ENCODE results near the gene EXD3. TPM values are rescaled to one million over a fixed set of nuclear protein-coding genes. Genes with fewer than 3 reads are reported as not detected.

The EXD3 gene
- total and polyA plus RNA-seq, 4 donors: 9.4 to 43.5 (median 27.6) TPM

DNA sequence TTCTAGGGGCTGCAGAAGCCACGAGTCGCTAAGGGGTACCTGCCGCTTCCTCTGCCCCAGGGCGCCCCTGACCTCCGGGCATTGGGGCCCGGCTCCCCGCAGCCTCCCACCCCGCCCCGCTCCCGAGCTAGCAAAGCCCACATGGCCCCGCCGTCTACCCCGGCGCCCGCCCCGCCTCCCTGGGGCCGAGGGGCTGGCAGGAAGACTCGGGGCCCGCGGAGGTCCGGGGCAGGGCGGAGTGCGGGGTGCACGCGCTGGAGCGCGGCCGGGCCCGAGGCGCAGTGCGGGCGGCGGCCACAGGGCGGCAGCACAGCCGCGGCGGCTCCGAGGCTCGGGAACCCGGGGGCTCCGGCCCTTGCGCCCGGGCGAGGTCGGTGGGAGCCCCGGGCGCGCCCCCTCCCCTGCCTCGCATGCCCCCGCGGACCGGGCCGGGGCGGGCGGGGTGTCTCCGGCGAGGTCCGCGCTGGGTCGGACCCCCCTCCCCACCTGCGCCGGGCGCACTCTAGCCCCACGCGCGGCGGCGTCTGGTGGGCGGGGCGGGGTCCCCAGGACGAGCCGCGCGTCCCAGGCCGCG, 127.6 kb downstream of the EXD3 start:
- Histone ChIP-seq H3K27me3 (ENCODE audit: control insufficient read depth, insufficient read depth, low read length) (no peaks in the 10 kb centered on the region), H3K36me3 (ENCODE audit: control insufficient read depth, insufficient read depth, low read length) (peaks cover 23% of the 10 kb centered on the region), H3K9me3 (ENCODE audit: control insufficient read depth, insufficient read depth, low read length) (no peaks in the 10 kb centered on the region), H3K4me1 (ENCODE audit: control insufficient read depth, insufficient read depth, low read length) (peaks cover 49% of the 10 kb centered on the region), H3K27ac (ENCODE audit: low read depth, low read length) (no peak overlapping the region), H3K4me3 (ENCODE audit: low read depth, low read length) (no peak overlapping the region)
- peak in 2 of 6 donors; percentile 60 to 62 for DNase-seq (ENCODE audit: low read depth in 4 of 6, low spot score in 6 of 6)
- under 1% methylated on average over 74 of the region's 76 CpGs for WGBS (ENCODE audit: insufficient coverage)

DNA sequence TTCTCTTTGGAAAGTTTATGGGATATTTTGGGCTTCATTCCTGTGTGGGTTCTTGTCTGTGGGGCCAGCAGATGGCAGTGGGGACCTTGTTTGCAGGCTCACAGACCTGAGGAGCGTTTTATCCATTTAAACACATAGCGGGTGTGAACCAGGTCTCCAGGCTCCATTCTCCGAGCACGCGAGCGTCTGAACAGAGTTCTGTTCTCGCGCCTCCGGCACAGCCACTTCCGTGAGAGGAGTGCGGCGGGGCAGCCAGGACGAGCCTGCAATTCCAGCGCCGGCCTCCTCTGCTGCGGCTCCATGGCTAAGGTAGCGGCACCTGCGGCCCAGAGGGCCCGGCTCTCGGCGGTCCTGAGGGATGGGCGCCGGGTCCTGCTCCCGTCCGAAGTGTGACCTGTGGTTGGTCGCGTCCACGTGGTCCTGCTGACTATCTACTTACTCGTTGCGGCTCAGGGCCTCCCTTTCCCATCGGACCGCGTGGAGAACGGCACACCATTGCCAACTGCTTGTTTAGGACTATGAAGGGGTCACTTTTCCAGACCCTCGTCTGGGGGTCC, 128.2 kb downstream of the EXD3 start:
- no peak overlapping the region for H3K4me3 ChIP-seq (ENCODE audit: low read depth, low read length)
- H3K9me3 ChIP-seq (ENCODE audit: control insufficient read depth, insufficient read depth, low read length): no peaks in the 10 kb centered on the region
- WGBS (ENCODE audit: insufficient coverage): 23% methylated on average over 35 of the region's 35 CpGs
- peaks cover 23% of the 10 kb centered on the region for H3K36me3 ChIP-seq (ENCODE audit: control insufficient read depth, insufficient read depth, low read length)
- no peak overlapping the region for H3K27ac ChIP-seq (ENCODE audit: low read depth, low read length)
- peaks cover 43% of the 10 kb centered on the region for H3K4me1 ChIP-seq (ENCODE audit: control insufficient read depth, insufficient read depth, low read length)
- no peaks in the 10 kb centered on the region for H3K27me3 ChIP-seq (ENCODE audit: control insufficient read depth, insufficient read depth, low read length)
- peak in 1 of 6 donors; percentile 77 for DNase-seq (ENCODE audit: low read depth in 4 of 6, low spot score in 6 of 6)

DNA sequence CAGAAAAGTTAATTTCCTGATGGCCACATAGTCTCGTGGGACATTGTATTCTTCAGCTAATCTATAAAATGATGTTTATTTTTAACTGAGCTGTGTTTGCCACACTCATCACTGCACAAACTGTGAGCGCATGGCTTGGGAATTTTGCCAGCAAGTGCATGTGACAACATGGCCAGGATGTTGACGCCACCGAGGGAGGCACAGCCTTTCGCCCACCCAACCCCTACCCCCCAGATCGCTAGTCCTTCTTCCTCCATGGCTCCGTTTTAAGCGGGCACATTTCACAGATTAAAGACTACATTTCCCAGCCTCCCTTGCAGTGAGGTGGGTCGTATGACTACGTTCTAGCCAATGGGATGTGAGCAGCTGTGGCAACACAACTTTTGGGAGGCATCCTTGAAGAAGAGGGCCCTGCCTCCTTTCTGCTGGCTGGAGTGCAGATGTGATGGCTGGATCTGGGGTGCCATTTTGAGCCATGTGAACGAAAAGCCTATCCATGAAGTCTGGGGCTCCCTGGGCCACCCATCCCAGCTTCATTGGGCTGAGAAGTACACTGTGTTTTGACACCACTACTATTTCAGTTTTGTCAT, 128.8 kb downstream of the EXD3 start:
- Histone ChIP-seq H3K4me3 (ENCODE audit: low read depth, low read length) (no peak overlapping the region), H3K27ac (ENCODE audit: low read depth, low read length) (no peak overlapping the region), H3K4me1 (ENCODE audit: control insufficient read depth, insufficient read depth, low read length) (peaks cover 39% of the 10 kb centered on the region), H3K36me3 (ENCODE audit: control insufficient read depth, insufficient read depth, low read length) (peaks cover 20% of the 10 kb centered on the region), H3K27me3 (ENCODE audit: control insufficient read depth, insufficient read depth, low read length) (no peaks in the 10 kb centered on the region), H3K9me3 (ENCODE audit: control insufficient read depth, insufficient read depth, low read length) (no peaks in the 10 kb centered on the region)
- 70% methylated on average over 4 of the region's 11 CpGs for WGBS (ENCODE audit: insufficient coverage)
- peak in 1 of 6 donors; percentile 62 for DNase-seq (ENCODE audit: low read depth in 4 of 6, low spot score in 6 of 6)

DNA sequence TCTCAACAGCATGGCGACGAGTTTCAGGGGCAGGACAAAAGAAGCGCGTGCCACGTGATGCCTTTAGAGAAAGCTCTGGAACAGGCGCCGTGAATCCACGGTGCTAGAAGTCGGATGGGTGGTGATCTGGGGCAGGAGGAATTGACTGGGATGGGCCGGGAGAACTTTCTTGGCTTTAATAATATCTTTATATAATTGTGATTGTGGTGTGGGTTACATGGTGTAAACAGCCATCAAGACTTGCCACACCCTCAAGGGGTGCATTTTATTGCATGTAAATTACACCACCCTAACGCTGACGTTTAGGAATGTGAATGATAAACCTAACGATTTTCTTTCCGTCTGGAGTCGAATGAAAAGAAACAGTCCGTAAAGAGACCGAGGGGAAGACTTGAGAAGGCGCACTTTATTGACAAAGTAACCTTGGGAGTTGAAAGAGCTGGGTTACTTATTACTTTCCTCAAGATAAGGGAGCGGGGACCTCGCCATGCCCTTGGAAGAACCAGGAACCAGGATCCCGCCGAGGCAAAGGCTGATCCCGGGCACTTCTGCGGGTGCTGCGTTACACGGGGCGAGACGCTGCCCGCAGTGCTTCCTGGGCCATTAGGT, 129.4 kb downstream of the EXD3 start:
- WGBS (ENCODE audit: insufficient coverage): 87% methylated on average over 22 of the region's 29 CpGs
- H3K4me1 ChIP-seq (ENCODE audit: control insufficient read depth, insufficient read depth, low read length): peaks cover 33% of the 10 kb centered on the region
- DNase-seq (ENCODE audit: low read depth in 4 of 6, low spot score in 6 of 6): no peak
- no peak overlapping the region for H3K4me3 ChIP-seq (ENCODE audit: low read depth, low read length)
- H3K36me3 ChIP-seq (ENCODE audit: control insufficient read depth, insufficient read depth, low read length): peaks cover 14% of the 10 kb centered on the region
- H3K27ac ChIP-seq (ENCODE audit: low read depth, low read length): no peak overlapping the region
- H3K27me3 ChIP-seq (ENCODE audit: control insufficient read depth, insufficient read depth, low read length): no peaks in the 10 kb centered on the region
- H3K9me3 ChIP-seq (ENCODE audit: control insufficient read depth, insufficient read depth, low read length): no peaks in the 10 kb centered on the region

DNA sequence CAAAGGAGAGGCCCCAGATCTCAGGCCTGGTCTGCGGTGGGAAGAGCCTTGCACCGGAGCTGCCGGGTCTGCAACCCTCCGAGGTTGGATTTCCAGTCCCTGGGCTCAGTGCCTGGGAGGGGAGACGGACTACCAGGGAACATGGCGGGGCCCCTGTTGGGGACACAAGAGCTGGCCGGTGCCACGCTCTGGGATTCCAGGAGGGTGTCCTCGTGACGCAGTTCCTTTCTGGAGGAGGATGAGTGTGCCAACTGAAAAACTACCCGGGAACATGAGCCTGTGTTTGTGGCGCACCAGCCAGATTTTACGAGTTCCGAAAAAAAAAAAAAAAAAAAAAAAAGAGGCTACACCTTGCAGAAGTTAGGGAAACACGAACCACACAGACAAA, 129.9 kb downstream of the EXD3 start:
- WGBS (ENCODE audit: insufficient coverage): 72% methylated on average over 10 of the region's 15 CpGs
- peaks cover 9% of the 10 kb centered on the region for H3K36me3 ChIP-seq (ENCODE audit: control insufficient read depth, insufficient read depth, low read length)
- H3K27me3 ChIP-seq (ENCODE audit: control insufficient read depth, insufficient read depth, low read length): no peaks in the 10 kb centered on the region
- no peak overlapping the region for H3K27ac ChIP-seq (ENCODE audit: low read depth, low read length)
- peaks cover 28% of the 10 kb centered on the region for H3K4me1 ChIP-seq (ENCODE audit: control insufficient read depth, insufficient read depth, low read length)
- H3K9me3 ChIP-seq (ENCODE audit: control insufficient read depth, insufficient read depth, low read length): no peaks in the 10 kb centered on the region
- no peak for DNase-seq (ENCODE audit: low read depth in 4 of 6, low spot score in 6 of 6)
- H3K4me3 ChIP-seq (ENCODE audit: low read depth, low read length): no peak overlapping the region

DNA sequence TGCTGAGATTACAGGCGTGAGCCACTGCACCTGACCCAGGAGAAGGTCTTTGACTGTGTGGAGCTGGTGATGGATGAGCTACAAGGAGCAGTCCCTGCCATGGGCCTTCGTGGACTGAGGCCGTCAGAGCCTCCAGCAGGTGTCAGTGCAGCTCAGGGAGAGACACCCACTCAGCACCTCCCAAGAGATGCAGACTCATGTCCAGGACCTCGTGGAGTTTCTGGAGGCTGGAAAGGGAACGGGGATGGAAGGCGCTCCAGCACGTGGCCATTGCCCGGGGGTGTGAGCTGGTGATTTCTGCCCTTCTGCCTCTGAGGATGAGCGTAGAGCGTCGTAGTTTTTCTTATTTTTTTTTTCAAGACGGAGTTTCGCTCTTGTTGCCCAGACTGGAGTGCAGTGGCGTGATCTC, 136.0 kb downstream of the EXD3 start:
- peak in 2 of 6 donors; percentile 66 to 68 for DNase-seq (ENCODE audit: low read depth in 4 of 6, low spot score in 6 of 6)
- 14% methylated on average over 4 of the region's 14 CpGs for WGBS (ENCODE audit: insufficient coverage)
- no peak overlapping the region for H3K4me3 ChIP-seq (ENCODE audit: low read depth, low read length)
- no peaks in the 10 kb centered on the region for H3K36me3 ChIP-seq (ENCODE audit: control insufficient read depth, insufficient read depth, low read length)
- H3K9me3 ChIP-seq (ENCODE audit: control insufficient read depth, insufficient read depth, low read length): no peaks in the 10 kb centered on the region
- H3K27me3 ChIP-seq (ENCODE audit: control insufficient read depth, insufficient read depth, low read length): peaks cover 2% of the 10 kb centered on the region
- H3K4me1 ChIP-seq (ENCODE audit: control insufficient read depth, insufficient read depth, low read length): no peaks in the 10 kb centered on the region
- no peak overlapping the region for H3K27ac ChIP-seq (ENCODE audit: low read depth, low read length)

DNA sequence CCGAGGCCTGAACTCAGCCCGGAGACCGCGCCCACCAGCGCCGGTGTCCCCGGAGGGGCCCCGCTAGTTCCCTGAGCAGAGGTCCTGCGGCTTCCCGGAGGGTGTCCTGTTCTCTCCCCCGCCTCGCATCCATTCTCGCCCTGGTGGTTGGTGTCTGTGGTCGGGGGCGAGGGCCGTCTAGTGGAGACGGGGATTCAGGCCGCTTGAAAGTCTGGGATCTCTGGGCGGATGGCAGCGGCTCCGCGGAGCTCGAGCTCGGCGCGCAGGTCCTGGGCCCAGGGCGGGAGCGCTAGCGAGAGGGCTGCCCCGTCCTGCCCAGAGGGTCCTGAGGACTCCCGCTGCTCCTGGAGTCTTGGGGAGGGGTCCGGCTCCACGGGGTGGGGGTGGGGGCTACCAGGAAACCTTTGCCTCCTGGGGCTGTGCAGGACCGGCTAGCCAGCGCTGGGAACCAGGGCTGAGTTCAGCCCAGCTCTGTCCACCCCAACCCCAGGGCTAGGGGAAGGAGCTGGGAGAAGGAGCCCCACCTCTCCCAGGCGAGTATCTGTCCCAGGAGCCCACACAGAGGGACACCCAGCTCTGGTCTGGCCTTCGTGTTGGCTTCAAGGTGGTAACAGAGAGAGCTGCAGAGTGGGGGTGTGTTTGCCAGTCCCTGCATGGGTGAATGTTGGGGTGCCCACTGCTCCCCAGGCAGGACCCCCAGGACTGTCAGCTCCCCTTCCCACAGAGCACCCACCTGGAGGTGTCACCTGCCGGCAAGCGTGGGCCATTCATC, 141.4 kb downstream of the EXD3 start:
- Histone ChIP-seq H3K27me3 (ENCODE audit: control insufficient read depth, insufficient read depth, low read length) (peaks cover 48% of the 10 kb centered on the region), H3K36me3 (ENCODE audit: control insufficient read depth, insufficient read depth, low read length) (peaks cover 7% of the 10 kb centered on the region), H3K4me1 (ENCODE audit: control insufficient read depth, insufficient read depth, low read length) (peaks cover 26% of the 10 kb centered on the region), H3K27ac (ENCODE audit: low read depth, low read length) (no peak overlapping the region), H3K9me3 (ENCODE audit: control insufficient read depth, insufficient read depth, low read length) (no peaks in the 10 kb centered on the region), H3K4me3 (ENCODE audit: low read depth, low read length) (no peak overlapping the region)
- WGBS (ENCODE audit: insufficient coverage): 15% methylated on average over 35 of the region's 39 CpGs
- DNase-seq (ENCODE audit: low read depth in 4 of 6, low spot score in 6 of 6): peak in 1 of 6 donors; percentile 7

DNA sequence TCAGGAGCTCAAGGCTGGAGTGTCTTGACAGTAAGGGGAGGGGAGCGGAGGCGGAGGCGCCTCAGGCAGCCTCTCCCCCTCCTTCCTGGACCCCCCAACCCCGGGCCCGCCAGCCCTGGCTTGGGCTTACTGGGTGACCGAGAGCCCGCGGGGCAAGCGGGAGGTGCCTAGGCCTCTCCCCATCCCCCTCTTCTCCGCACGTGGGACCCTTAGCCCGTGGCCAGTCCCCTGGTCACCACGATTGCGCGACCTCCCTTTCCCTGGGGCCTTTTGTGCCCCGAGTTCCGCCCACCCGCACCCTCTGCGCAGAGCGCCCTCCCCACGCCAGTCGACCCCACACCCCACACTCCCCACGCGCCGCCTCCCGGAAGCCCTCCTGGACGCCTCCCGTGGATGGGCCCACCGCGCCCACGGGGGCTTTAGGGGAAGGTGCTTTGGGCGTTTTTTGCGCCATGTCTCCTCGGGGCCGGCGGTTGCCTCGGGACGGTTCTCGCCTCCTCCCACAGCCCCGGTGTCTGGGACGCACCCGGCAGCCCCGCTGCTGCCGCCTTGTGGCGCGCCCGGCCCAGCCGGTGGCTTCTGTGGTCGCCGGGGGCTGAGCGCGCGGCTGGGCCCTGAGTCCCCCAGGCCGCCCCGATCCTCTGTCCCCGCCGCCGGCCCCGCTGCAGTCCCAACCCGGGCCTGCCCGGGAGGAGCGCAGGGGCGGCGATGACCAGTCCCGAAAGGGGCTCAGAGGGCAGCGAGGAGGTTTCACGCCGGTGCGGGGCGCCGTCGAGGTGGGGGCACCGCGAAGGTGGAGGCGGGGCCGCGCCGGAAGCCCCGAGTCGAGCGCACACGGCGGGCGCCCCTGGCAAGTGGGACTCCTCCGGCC, 142.3 kb downstream of the EXD3 start:
- WGBS (ENCODE audit: insufficient coverage): 11% methylated on average over 79 of the region's 85 CpGs
- Histone ChIP-seq H3K27me3 (ENCODE audit: control insufficient read depth, insufficient read depth, low read length) (peaks cover 54% of the 10 kb centered on the region), H3K4me1 (ENCODE audit: control insufficient read depth, insufficient read depth, low read length) (peaks cover 32% of the 10 kb centered on the region), H3K4me3 (ENCODE audit: low read depth, low read length) (no peak overlapping the region), H3K9me3 (ENCODE audit: control insufficient read depth, insufficient read depth, low read length) (no peaks in the 10 kb centered on the region), H3K27ac (ENCODE audit: low read depth, low read length) (no peak overlapping the region), H3K36me3 (ENCODE audit: control insufficient read depth, insufficient read depth, low read length) (peaks cover 11% of the 10 kb centered on the region)
- DNase-seq (ENCODE audit: low read depth in 4 of 6, low spot score in 6 of 6): peak in 1 of 6 donors; percentile 8
